ENCODE measurements around the gene CEP131.

DNA sequence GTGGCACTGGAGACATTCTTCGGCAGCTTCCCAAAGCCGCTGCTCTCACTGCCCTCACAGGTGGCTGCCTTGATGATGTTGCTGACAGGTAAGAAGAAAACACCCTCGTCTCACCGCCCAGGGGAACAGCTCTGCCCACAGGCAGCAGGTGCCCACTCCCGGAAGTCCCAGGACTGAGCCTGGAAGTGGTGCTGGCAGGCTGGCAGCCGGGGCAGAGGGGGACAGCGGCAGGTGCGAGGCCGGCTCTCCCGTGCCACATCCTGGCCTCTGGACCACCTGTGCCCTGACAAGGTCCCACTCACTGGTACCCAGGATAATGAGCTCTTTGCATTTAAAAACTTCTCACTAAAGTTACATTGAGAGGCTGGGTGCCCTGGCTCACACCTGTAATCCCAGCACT is 20.4 kb downstream of the CEP131 start:
- no peak for TF ChIP-seq POLR2A (IDR thresholded peaks at IDR 0.05)
- TF ChIP-seq, protein P1, sequence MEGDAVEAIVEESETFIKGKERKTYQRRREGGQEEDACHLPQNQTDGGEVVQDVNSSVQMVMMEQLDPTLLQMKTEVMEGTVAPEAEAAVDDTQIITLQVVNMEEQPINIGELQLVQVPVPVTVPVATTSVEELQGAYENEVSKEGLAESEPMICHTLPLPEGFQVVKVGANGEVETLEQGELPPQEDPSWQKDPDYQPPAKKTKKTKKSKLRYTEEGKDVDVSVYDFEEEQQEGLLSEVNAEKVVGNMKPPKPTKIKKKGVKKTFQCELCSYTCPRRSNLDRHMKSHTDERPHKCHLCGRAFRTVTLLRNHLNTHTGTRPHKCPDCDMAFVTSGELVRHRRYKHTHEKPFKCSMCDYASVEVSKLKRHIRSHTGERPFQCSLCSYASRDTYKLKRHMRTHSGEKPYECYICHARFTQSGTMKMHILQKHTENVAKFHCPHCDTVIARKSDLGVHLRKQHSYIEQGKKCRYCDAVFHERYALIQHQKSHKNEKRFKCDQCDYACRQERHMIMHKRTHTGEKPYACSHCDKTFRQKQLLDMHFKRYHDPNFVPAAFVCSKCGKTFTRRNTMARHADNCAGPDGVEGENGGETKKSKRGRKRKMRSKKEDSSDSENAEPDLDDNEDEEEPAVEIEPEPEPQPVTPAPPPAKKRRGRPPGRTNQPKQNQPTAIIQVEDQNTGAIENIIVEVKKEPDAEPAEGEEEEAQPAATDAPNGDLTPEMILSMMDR (IDR thresholded peaks at IDR 0.05): no peak
